ENCODE results near the gene HSPA2. TPM values are rescaled to one million over a fixed set of nuclear protein-coding genes. Genes with fewer than 3 reads are reported as not detected.

HSPA2 gene
- total RNA-seq (1.1 and 2.4 TPM in 2 replicates), polyA plus RNA-seq (0.93 and 2.3 TPM in 2 replicates)

DNA sequence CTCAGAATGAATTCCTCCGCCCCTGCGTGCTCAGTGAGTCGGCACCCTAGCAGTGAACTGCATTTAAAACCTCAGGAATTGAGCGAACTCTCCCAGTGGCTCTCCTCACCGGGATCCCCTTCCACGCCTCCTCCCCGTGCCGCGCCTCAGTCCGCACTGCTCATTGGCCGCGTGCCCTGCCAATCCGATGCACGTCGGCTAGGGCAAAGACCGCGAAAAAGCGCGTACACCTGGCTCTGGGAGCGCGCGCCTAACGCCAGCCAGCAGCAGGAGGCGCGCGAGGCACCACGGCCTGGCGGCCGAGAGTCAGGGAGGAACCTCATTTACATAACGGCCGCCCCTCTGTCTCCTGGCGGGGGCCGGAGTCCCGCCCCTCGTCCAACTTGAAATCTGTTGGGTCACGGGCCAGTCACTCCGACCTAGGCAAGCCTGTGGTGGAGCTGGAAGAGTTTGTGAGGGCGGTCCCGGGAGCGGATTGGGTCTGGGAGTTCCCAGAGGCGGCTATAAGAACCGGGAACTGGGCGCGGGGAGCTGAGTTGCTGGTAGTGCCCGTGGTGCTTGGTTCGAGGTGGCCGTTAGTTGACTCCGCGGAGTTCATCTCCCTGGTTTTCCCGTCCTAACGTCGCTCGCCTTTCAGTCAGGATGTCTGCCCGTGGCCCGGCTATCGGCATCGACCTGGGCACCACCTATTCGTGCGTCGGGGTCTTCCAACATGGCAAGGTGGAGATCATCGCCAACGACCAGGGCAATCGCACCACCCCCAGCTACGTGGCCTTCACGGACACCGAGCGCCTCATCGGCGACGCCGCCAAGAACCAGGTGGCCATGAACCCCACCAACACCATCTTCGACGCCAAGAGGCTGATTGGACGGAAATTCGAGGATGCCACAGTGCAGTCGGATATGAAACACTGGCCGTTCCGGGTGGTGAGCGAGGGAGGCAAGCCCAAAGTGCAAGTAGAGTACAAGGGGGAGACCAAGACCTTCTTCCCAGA, at the start of gene HSPA2:
Gene HSPA2, plus strand, starts transcription at position 534 of the 995 bp plus-strand sequence. Its CDS starts 109 bp downstream, at position 643.
- TF ChIP-seq CTCF (IDR thresholded peaks at IDR 0.05; ENCODE audit: low read depth, low read length), result peak; percentile 86
- Histone ChIP-seq H3K36me3 (no peaks in the 10 kb centered on the region), H3K27ac (peak within 1 kb of the TSS; percentile 49), H3K9me3 (ENCODE audit: low read depth) (no peaks in the 10 kb centered on the region), H3K27me3 (peaks cover 9% of the 10 kb centered on the region), H3K4me3 (peak within 1 kb of the TSS; percentile 28), H3K4me1 (ENCODE audit: low read depth) (no peaks in the 10 kb centered on the region)
- DNase-seq (ENCODE audit: low read depth in 1 of 2, low spot score in 1 of 2), result peak; percentile 78 to 100

GRCh38 chr14:64491637-64492036, 48.9 kb upstream of the HSPA2 start:
- peaks cover 20% of the 10 kb centered on the region for H3K36me3 ChIP-seq
- no peaks in the 10 kb centered on the region for H3K4me1 ChIP-seq (ENCODE audit: low read depth)
- no peaks in the 10 kb centered on the region for H3K9me3 ChIP-seq (ENCODE audit: low read depth)
- H3K27me3 ChIP-seq, result no peaks in the 10 kb centered on the region
- no peak for TF ChIP-seq CTCF (IDR thresholded peaks at IDR 0.05; ENCODE audit: low read depth, low read length)
- no peak overlapping the region for H3K27ac ChIP-seq
- DNase-seq (ENCODE audit: low read depth in 1 of 2, low spot score in 1 of 2), result no peak
- H3K4me3 ChIP-seq, result no peak overlapping the region

DNA sequence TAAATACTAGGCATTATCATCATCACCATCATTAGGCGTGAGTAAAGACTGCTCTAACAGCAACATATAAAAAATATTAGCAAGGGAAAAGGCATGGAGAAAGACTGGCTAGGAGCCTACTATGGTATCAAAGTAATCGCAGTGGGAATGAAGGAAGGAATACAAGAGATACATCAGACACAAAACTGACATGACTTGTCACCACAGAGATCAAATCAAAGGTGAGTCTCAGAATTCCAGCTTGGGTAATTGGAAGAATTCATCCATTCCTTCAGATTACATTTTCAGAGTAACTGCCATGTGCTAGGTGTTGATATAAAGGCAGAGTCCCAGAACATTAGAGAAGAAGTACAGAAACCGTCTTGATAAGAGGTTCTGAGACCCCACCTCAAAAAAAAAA, 47.1 kb upstream of the HSPA2 start:
- Histone ChIP-seq H3K9me3 (ENCODE audit: low read depth) (no peaks in the 10 kb centered on the region), H3K27me3 (no peaks in the 10 kb centered on the region), H3K4me3 (no peak overlapping the region), H3K4me1 (ENCODE audit: low read depth) (no peaks in the 10 kb centered on the region), H3K36me3 (peaks cover 15% of the 10 kb centered on the region), H3K27ac (peak overlapping the region; percentile 23)
- TF ChIP-seq CTCF (IDR thresholded peaks at IDR 0.05; ENCODE audit: low read depth, low read length), result no peak
- no peak for DNase-seq (ENCODE audit: low read depth in 1 of 2, low spot score in 1 of 2)

GRCh38 chr14:64495252-64495651, 45.3 kb upstream of the HSPA2 start:
- H3K27me3 ChIP-seq, result no peaks in the 10 kb centered on the region
- peak overlapping the region; percentile 53 for H3K27ac ChIP-seq
- no peaks in the 10 kb centered on the region for H3K4me1 ChIP-seq (ENCODE audit: low read depth)
- peaks cover 10% of the 10 kb centered on the region for H3K36me3 ChIP-seq
- no peak for TF ChIP-seq CTCF (IDR thresholded peaks at IDR 0.05; ENCODE audit: low read depth, low read length)
- no peaks in the 10 kb centered on the region for H3K9me3 ChIP-seq (ENCODE audit: low read depth)
- H3K4me3 ChIP-seq, result no peak overlapping the region
- no peak for DNase-seq (ENCODE audit: low read depth in 1 of 2, low spot score in 1 of 2)

DNA sequence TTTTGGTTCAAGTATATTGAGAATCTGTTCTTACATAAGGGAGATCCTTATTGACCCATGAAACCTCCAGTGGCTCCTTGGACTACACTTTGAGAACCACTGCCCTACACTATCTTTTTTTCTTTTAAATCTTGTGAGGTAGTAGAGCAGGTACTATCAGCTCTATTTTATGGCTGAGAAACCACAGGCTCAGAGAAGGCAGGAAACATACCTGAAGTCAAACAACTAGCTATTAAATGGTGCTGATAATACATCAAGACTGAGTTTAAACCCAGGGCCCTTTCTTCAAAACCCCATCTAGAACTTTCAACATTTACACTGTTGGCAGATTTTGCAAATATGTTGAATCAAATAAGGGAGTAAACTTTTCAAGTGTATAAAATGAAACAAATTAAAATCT, 43.8 kb upstream of the HSPA2 start:
- H3K4me1 ChIP-seq (ENCODE audit: low read depth), result peaks cover 7% of the 10 kb centered on the region
- no peak for TF ChIP-seq CTCF (IDR thresholded peaks at IDR 0.05; ENCODE audit: low read depth, low read length)
- DNase-seq (ENCODE audit: low read depth in 1 of 2, low spot score in 1 of 2), result no peak
- no peak overlapping the region for H3K27ac ChIP-seq
- no peak overlapping the region for H3K4me3 ChIP-seq
- peaks cover 10% of the 10 kb centered on the region for H3K36me3 ChIP-seq
- no peaks in the 10 kb centered on the region for H3K27me3 ChIP-seq
- H3K9me3 ChIP-seq (ENCODE audit: low read depth), result no peaks in the 10 kb centered on the region
